ENCODE results near the gene MANBA. TPM values are rescaled to one million over a fixed set of nuclear protein-coding genes. Genes with fewer than 3 reads are reported as not detected.

MANBA gene
- total RNA-seq, 1 experiment from 2014 or later: 13.6 TPM

DNA sequence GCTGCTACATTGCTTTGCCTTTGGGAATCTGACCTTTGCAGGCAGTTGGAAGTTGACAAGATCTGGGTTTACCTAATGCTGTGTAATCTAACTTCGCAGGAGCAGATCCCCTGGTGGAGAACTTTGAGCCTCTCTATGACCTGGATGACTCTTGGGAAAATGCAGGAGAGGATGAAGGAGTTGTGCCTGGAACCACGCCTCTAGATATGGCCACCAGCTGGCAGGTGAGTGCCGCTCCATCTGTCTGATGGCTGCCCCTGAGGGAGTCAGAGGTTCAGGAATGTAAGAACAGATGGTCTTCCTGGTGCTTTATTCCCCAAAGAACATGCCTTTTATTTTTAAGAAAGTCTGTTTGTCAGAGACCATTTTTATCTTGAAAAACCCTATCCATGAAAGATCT is 150.3 kb downstream of the MANBA start:
- H3K27ac Mint-ChIP-seq (ENCODE audit: unreplicated experiment): no peak overlapping the region
- H3K4me3 Mint-ChIP-seq (ENCODE audit: low read depth, unreplicated experiment): no peak overlapping the region
- peaks cover 40% of the 10 kb centered on the region for H3K36me3 Mint-ChIP-seq (ENCODE audit: insufficient read depth, unreplicated experiment)
- H3K4me1 Mint-ChIP-seq (ENCODE audit: low read depth, unreplicated experiment): no peaks in the 10 kb centered on the region
- no peak for DNase-seq
- no peaks in the 10 kb centered on the region for H3K9me3 Mint-ChIP-seq (ENCODE audit: low read depth, unreplicated experiment)
- no peaks in the 10 kb centered on the region for H3K27me3 Mint-ChIP-seq (ENCODE audit: unreplicated experiment)
- TF ChIP-seq, protein P1, sequence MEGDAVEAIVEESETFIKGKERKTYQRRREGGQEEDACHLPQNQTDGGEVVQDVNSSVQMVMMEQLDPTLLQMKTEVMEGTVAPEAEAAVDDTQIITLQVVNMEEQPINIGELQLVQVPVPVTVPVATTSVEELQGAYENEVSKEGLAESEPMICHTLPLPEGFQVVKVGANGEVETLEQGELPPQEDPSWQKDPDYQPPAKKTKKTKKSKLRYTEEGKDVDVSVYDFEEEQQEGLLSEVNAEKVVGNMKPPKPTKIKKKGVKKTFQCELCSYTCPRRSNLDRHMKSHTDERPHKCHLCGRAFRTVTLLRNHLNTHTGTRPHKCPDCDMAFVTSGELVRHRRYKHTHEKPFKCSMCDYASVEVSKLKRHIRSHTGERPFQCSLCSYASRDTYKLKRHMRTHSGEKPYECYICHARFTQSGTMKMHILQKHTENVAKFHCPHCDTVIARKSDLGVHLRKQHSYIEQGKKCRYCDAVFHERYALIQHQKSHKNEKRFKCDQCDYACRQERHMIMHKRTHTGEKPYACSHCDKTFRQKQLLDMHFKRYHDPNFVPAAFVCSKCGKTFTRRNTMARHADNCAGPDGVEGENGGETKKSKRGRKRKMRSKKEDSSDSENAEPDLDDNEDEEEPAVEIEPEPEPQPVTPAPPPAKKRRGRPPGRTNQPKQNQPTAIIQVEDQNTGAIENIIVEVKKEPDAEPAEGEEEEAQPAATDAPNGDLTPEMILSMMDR (IDR thresholded peaks at IDR 0.05; ENCODE audit: unreplicated experiment): no peak
- intact Hi-C loops (cut with micrococcal nuclease; ENCODE audit: unreplicated experiment): no loop called here
- CTCF ChIA-PET: no interaction called here
- no TSS peak for BruUV-seq (replicated peaks)

DNA sequence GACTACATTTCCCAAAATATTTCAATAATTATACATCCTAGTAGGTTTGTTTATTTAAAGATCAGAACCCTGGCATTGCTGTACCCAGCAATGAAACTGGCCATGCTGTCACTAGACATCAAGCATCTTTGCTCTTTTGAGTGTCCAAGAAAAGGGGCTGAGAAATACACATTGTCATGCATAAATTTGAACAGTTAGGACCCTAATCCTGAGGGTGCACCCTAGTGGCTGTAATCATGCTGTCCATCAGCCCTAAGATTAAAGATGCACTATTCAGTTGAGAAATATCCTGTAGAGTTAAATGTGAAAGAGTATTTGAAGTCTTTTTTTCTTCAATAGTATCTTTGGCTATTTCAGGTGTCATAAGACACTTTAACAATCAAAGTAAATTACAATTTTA is 150.8 kb downstream of the MANBA start:
- Mint-ChIP-seq H3K4me3 (ENCODE audit: low read depth, unreplicated experiment) (no peak overlapping the region), H3K27me3 (ENCODE audit: unreplicated experiment) (no peaks in the 10 kb centered on the region), H3K27ac (ENCODE audit: unreplicated experiment) (no peak overlapping the region), H3K9me3 (ENCODE audit: low read depth, unreplicated experiment) (no peaks in the 10 kb centered on the region), H3K4me1 (ENCODE audit: low read depth, unreplicated experiment) (no peaks in the 10 kb centered on the region), H3K36me3 (ENCODE audit: insufficient read depth, unreplicated experiment) (peaks cover 36% of the 10 kb centered on the region)
- TF ChIP-seq, protein P1 (IDR thresholded peaks at IDR 0.05; ENCODE audit: unreplicated experiment): no peak
- no TSS peak for BruUV-seq (replicated peaks)
- no peak for DNase-seq
- CTCF ChIA-PET: no interaction called here
- intact Hi-C loops (cut with micrococcal nuclease; ENCODE audit: unreplicated experiment): no loop called here

DNA sequence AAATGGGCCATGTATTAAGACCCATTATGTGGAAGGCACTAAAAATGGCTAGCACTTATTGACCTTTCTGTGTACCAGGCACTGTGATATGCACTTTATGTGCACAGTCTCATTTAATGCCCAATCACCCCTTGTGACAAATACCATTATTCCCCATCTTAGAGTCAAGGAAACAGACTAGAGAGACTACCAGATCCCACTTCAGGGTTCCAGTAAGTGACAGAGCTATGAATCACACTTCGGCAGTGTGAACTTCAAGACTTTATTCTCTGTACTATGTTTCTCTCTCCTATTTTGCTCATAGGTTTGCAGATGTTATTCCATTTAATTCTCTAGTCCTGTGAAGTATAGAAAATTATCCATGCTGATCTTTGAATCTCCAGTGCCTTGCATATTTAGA is 152.6 kb downstream of the MANBA start:
- Mint-ChIP-seq H3K9me3 (ENCODE audit: low read depth, unreplicated experiment) (no peaks in the 10 kb centered on the region), H3K27me3 (ENCODE audit: unreplicated experiment) (no peaks in the 10 kb centered on the region), H3K36me3 (ENCODE audit: insufficient read depth, unreplicated experiment) (peaks cover 28% of the 10 kb centered on the region), H3K4me1 (ENCODE audit: low read depth, unreplicated experiment) (no peaks in the 10 kb centered on the region), H3K27ac (ENCODE audit: unreplicated experiment) (no peak overlapping the region), H3K4me3 (ENCODE audit: low read depth, unreplicated experiment) (no peak overlapping the region)
- intact Hi-C loops (cut with micrococcal nuclease; ENCODE audit: unreplicated experiment): no loop called here
- CTCF ChIA-PET: no interaction called here
- BruUV-seq (replicated peaks): no TSS peak
- TF ChIP-seq, protein P1 (IDR thresholded peaks at IDR 0.05; ENCODE audit: unreplicated experiment): no peak
- no peak for DNase-seq

DNA sequence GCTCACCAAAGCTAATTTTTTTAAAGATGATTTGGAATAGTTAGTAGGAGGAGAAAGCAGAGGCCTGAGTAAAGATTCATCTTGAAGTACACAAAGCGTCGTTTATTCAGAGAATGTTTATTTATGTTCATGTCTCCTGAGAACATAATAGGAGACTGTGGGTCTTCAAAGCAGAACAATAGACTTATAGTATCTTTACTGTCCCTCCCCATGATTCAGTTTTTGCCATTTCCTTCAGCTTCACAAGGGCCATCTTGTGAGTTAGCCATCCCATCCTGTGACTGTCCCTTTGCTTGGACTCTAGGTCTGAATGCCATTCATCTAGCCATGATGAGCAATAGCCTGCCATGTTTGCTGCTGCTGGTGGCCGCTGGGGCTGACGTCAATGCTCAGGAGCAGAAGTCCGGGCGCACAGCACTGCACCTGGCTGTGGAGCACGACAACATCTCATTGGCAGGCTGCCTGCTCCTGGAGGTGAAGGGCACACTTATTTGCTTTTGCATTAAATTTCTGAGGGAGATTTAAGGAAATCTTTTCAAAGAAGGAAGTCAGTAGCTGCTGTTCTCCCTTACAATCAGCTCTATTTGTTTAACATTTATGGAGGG is 153.8 kb downstream of the MANBA start:
- no peak overlapping the region for H3K4me3 Mint-ChIP-seq (ENCODE audit: low read depth, unreplicated experiment)
- CTCF ChIA-PET: no interaction called here
- DNase-seq: no peak
- H3K9me3 Mint-ChIP-seq (ENCODE audit: low read depth, unreplicated experiment): no peaks in the 10 kb centered on the region
- intact Hi-C loops (cut with micrococcal nuclease; ENCODE audit: unreplicated experiment): no loop called here
- TF ChIP-seq, protein P1 (IDR thresholded peaks at IDR 0.05; ENCODE audit: unreplicated experiment): no peak
- H3K27ac Mint-ChIP-seq (ENCODE audit: unreplicated experiment): no peak overlapping the region
- peaks cover 24% of the 10 kb centered on the region for H3K36me3 Mint-ChIP-seq (ENCODE audit: insufficient read depth, unreplicated experiment)
- no TSS peak for BruUV-seq (replicated peaks)
- H3K4me1 Mint-ChIP-seq (ENCODE audit: low read depth, unreplicated experiment): no peaks in the 10 kb centered on the region
- no peaks in the 10 kb centered on the region for H3K27me3 Mint-ChIP-seq (ENCODE audit: unreplicated experiment)

All from Calu3 (cell line).